ENCODE measurements around the gene SH3BP2. TPM values are rescaled to one million over a fixed set of nuclear protein-coding genes. Genes with fewer than 3 reads are reported as not detected.

SH3BP2 gene
- total RNA-seq, 1 experiment from 2014 or later, result 52.8 TPM

DNA sequence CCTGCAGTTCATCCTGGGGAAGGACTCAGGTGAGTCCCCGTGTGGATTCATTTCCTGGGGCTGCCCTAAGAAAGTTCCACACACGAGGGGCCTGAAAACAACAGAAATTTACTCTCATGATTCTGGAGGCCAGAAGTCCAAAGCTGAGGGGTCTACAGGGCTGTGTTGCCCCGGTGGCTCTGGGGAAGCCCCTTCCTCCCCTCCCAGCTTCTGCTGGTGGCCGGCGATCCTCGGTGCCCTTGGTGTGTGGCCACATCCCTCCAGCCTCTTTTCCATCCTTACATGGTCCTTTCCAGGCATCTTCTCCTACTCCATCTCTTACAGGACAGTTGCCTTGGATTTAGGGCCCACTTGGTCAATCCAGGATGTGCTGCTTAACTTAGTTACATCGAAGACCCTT, 15.1 kb downstream of the SH3BP2 start:
- no peak overlapping the region for H3K27ac ChIP-seq (ENCODE audit: low read depth, low read length)
- no peak overlapping the region for H2AFZ ChIP-seq (ENCODE audit: low read depth, low read length, poor library complexity, severe bottlenecking)
- H3K79me2 ChIP-seq (ENCODE audit: insufficient read depth, low read length), result peaks cover 13% of the 10 kb centered on the region
- H3K9ac ChIP-seq (ENCODE audit: low read length), result no peak overlapping the region
- no peak overlapping the region for H3K4me2 ChIP-seq (ENCODE audit: low read length)
- no peaks in the 10 kb centered on the region for H3K9me2 ChIP-seq (ENCODE audit: insufficient read depth)
- BruUV-seq (replicated peaks), result no TSS peak
- ATAC-seq, result no peak
- intact Hi-C loops (cut with micrococcal nuclease), result no loop called here
- TF ChIP-seq POLR2A (IDR thresholded peaks at IDR 0.05; ENCODE audit: borderline replicate concordance, extremely low read depth, insufficient read depth, insufficient read length) (no peak), RAD21 (IDR thresholded peaks at IDR 0.05; ENCODE audit: low read depth) (no peak), TCF7L2 (IDR thresholded peaks at IDR 0.05; ENCODE audit: borderline replicate concordance, extremely low read depth, insufficient read depth, insufficient read length) (no peak), EZH2phosphoT487 (IDR thresholded peaks at IDR 0.05; ENCODE audit: borderline replicate concordance) (no peak), SRF (IDR thresholded peaks at IDR 0.05; ENCODE audit: low read depth) (no peak), SIN3A (IDR thresholded peaks at IDR 0.05; ENCODE audit: low read depth) (no peak), FOSL1 (IDR thresholded peaks at IDR 0.05; ENCODE audit: low read depth) (no peak), ZNF274 (IDR thresholded peaks at IDR 0.05; ENCODE audit: low read depth, low read length) (no peak)
- ChIA-PET POLR2A (no interaction called here), RAD21 (ENCODE audit: low non-redundant PET in 1 of 2, low total read pairs in 2 of 2, uncharacterized antibody in 2 of 2, unreplicated experiment in 2 of 2) (no interaction called here), CTCF (no interaction called here)
- no peak overlapping the region for H3K4me3 ChIP-seq (replicated peaks in 1 of 2; ENCODE audit: low read depth in 1 of 2, low read length in 2 of 2)
- H3K27me3 ChIP-seq (ENCODE audit: insufficient read depth, low read length), result no peaks in the 10 kb centered on the region
- no peak for DNase-seq (ENCODE audit: low read depth, low spot score)
- no peaks in the 10 kb centered on the region for H3K36me3 ChIP-seq (ENCODE audit: control insufficient read depth in 1 of 2, insufficient read depth in 2 of 2, low read length in 2 of 2)
- H3K4me1 ChIP-seq (ENCODE audit: control insufficient read depth in 1 of 2, insufficient read depth in 2 of 2, low read length in 2 of 2), result peaks cover 25 to 50% of the 10 kb centered on the region in 2 experiments; a peak in 3 of 4 replicates
- no peaks in the 10 kb centered on the region for H4K20me1 ChIP-seq (ENCODE audit: insufficient read depth)
- H3K9me3 ChIP-seq (ENCODE audit: control insufficient read depth in 1 of 2, insufficient read depth in 1 of 2, low read depth in 1 of 2, low read length in 2 of 2), result no peaks in the 10 kb centered on the region

DNA sequence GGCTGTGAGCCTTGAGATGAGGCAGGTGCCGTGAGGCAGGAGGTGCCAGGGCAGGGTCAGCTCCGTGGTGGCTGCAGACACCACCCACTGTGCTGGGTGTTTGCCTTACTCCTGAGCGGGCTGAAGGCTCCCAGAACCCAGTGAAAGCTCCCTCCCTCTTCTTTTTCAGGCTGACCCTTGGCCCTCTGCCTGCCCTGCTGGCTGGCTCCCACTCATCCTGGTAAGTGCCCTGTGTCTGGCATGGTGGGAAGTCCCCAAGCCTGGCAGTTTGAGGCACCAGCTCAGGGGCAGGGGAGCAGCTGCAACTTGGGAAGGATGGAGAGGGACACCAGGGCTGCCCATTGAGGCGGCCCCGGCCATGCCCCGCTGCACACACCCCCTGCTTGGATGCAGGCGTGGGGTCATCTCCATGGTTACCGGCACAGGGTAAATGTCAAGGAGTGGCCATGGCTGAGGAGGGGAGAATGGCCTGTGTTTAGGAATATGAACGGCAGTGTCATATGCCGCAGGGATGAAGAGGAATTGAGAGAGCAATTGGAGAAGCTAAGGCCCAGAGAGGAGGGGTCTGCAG, 16.8 kb downstream of the SH3BP2 start:
- Histone ChIP-seq H3K36me3 (ENCODE audit: control insufficient read depth in 1 of 2, insufficient read depth in 2 of 2, low read length in 2 of 2) (no peaks in the 10 kb centered on the region), H3K79me2 (ENCODE audit: insufficient read depth, low read length) (peaks cover 21% of the 10 kb centered on the region), H3K27ac (ENCODE audit: low read depth, low read length) (no peak overlapping the region), H3K9me3 (ENCODE audit: control insufficient read depth in 1 of 2, insufficient read depth in 1 of 2, low read depth in 1 of 2, low read length in 2 of 2) (no peaks in the 10 kb centered on the region), H3K4me2 (ENCODE audit: low read length) (no peak overlapping the region), H3K9me2 (ENCODE audit: insufficient read depth) (no peaks in the 10 kb centered on the region), H3K9ac (ENCODE audit: low read length) (no peak overlapping the region), H3K4me3 (replicated peaks in 1 of 2; ENCODE audit: low read depth in 1 of 2, low read length in 2 of 2) (no peak overlapping the region), H3K4me1 (ENCODE audit: control insufficient read depth in 1 of 2, insufficient read depth in 2 of 2, low read length in 2 of 2) (peaks cover 25 to 45% of the 10 kb centered on the region in 2 experiments; a peak in 3 of 4 replicates), H3K27me3 (ENCODE audit: insufficient read depth, low read length) (no peaks in the 10 kb centered on the region), H4K20me1 (ENCODE audit: insufficient read depth) (no peaks in the 10 kb centered on the region), H2AFZ (ENCODE audit: low read depth, low read length, poor library complexity, severe bottlenecking) (no peak overlapping the region)
- ChIA-PET RAD21 (ENCODE audit: low non-redundant PET in 1 of 2, low total read pairs in 2 of 2, uncharacterized antibody in 2 of 2, unreplicated experiment in 2 of 2) (no interaction called here), POLR2A (no interaction called here), CTCF (interaction anchor here (0.6 kb wide), 1 partner anchor 548 kb away, joined by 3 read pairs; the partner anchor contains the start of gene MXD4)
- DNase-seq (ENCODE audit: low read depth, low spot score) (no peak), ATAC-seq (no peak)
- BruUV-seq (replicated peaks), result no TSS peak
- intact Hi-C loops (cut with micrococcal nuclease), result no loop called here
- TF ChIP-seq ZFX (IDR thresholded peaks at IDR 0.05) (no peak), POLR2AphosphoS5 (IDR thresholded peaks at IDR 0.05; ENCODE audit: low read depth, low read length) (no peak), SIN3A (IDR thresholded peaks at IDR 0.05; ENCODE audit: low read depth) (no peak), TCF7L2 (IDR thresholded peaks at IDR 0.05; ENCODE audit: borderline replicate concordance, extremely low read depth, insufficient read depth, insufficient read length) (no peak), CBX3 (IDR thresholded peaks at IDR 0.05; ENCODE audit: low read depth) (no peak), FOSL1 (IDR thresholded peaks at IDR 0.05; ENCODE audit: low read depth) (no peak), POLR2A (IDR thresholded peaks at IDR 0.05; ENCODE audit: borderline replicate concordance, extremely low read depth, insufficient read depth, insufficient read length) (no peak), RAD21 (IDR thresholded peaks at IDR 0.05; ENCODE audit: low read depth) (no peak), EGR1 (IDR thresholded peaks at IDR 0.05; ENCODE audit: low read depth) (no peak), EZH2 (IDR thresholded peaks at IDR 0.05) (no peak), EZH2phosphoT487 (IDR thresholded peaks at IDR 0.05; ENCODE audit: borderline replicate concordance) (no peak)
- TF ChIP-seq, protein P1, sequence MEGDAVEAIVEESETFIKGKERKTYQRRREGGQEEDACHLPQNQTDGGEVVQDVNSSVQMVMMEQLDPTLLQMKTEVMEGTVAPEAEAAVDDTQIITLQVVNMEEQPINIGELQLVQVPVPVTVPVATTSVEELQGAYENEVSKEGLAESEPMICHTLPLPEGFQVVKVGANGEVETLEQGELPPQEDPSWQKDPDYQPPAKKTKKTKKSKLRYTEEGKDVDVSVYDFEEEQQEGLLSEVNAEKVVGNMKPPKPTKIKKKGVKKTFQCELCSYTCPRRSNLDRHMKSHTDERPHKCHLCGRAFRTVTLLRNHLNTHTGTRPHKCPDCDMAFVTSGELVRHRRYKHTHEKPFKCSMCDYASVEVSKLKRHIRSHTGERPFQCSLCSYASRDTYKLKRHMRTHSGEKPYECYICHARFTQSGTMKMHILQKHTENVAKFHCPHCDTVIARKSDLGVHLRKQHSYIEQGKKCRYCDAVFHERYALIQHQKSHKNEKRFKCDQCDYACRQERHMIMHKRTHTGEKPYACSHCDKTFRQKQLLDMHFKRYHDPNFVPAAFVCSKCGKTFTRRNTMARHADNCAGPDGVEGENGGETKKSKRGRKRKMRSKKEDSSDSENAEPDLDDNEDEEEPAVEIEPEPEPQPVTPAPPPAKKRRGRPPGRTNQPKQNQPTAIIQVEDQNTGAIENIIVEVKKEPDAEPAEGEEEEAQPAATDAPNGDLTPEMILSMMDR (IDR thresholded peaks at IDR 0.05 in 2 of 3, conservative IDR thresholded peaks at IDR 0.05 in 1 of 3; ENCODE audit: borderline replicate concordance in 1 of 3, insufficient read depth in 1 of 3, low read depth in 2 of 3, low read length in 2 of 3), result no peak
- TF ChIP-seq, protein P2, sequence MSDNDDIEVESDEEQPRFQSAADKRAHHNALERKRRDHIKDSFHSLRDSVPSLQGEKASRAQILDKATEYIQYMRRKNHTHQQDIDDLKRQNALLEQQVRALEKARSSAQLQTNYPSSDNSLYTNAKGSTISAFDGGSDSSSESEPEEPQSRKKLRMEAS (IDR thresholded peaks at IDR 0.05), result no peak
- TF ChIP-seq, protein P3, sequence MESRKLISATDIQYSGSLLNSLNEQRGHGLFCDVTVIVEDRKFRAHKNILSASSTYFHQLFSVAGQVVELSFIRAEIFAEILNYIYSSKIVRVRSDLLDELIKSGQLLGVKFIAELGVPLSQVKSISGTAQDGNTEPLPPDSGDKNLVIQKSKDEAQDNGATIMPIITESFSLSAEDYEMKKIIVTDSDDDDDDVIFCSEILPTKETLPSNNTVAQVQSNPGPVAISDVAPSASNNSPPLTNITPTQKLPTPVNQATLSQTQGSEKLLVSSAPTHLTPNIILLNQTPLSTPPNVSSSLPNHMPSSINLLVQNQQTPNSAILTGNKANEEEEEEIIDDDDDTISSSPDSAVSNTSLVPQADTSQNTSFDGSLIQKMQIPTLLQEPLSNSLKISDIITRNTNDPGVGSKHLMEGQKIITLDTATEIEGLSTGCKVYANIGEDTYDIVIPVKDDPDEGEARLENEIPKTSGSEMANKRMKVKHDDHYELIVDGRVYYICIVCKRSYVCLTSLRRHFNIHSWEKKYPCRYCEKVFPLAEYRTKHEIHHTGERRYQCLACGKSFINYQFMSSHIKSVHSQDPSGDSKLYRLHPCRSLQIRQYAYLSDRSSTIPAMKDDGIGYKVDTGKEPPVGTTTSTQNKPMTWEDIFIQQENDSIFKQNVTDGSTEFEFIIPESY (IDR thresholded peaks at IDR 0.05; ENCODE audit: extremely low read depth, insufficient replicate concordance, low read length), result no peak
